Measurements from ENCODE around the gene MYO5C. TPM values are rescaled to one million over a fixed set of nuclear protein-coding genes. Genes with fewer than 3 reads are reported as not detected.

Gene MYO5C
- total and polyA plus RNA-seq, 2 of the 8 experiments (the other 6 are each of a cell fraction or from before 2014, with no cell fraction given) = 8.2 to 26.7 TPM

DNA sequence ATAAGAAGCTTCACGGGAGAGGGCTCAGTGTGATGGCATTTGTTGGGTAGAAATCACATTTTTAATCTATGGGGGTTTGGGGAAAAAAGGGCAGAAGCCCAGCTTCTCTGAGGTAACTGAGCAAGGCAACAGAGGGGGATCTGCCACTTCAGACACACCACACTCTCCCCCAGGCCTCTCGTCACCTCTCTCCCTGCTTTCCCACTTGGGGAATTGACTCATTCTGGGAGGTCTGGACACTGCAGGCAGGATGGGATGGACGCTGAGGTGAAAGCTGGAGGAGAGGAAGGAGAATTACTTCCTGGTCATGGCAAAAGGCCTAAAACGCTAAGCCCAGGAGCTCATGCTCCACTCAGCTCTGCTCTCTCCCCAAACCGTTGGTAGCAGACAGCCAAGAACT lies 33.2 kb downstream of the MYO5C start (continued):
- no peak for TF ChIP-seq SP4 (IDR thresholded peaks at IDR 0.05; ENCODE audit: low read length)

Measured in H1 (cell line).